HG03097 (cell line): ENCODE measurements around the gene PLPPR3.

Experiments used
- ATAC-seq: cut with Tn5 transposase; IDR thresholded peaks from one replicate; pipeline ENCODE4 v1.9.1; 2021; ENCODE audit not compliant: unreplicated experiment, low FRiP score

The PLPPR3 gene

GRCh38 chr19:799076-799881 lies 22.5 kb downstream of the PLPPR3 start:
- ATAC-seq: no peak

- ATAC-seq: no peak
These were observed 23.2 kb downstream of the PLPPR3 start for GRCh38 chr19:798415-799075.

GRCh38 chr19:797528-798414 lies 24.0 kb downstream of the PLPPR3 start:
- peak; percentile 35 for ATAC-seq

GRCh38 chr19:796692-797527 lies 24.8 kb downstream of the PLPPR3 start, which contains the start of gene PTBP1:
TSS of gene PTBP1 (plus strand) at chr19:797452. CDS start at chr19:797498, 46 bp downstream.
- ATAC-seq: peak; percentile 84

- no peak for ATAC-seq
These were observed 25.8 kb downstream of the PLPPR3 start for GRCh38 chr19:795691-796581.

GRCh38 chr19:795073-795611 lies 26.6 kb downstream of the PLPPR3 start:
- ATAC-seq: no peak

GRCh38 chr19:793806-794205 lies 27.9 kb downstream of the PLPPR3 start:
- no peak for ATAC-seq

- no peak for ATAC-seq
These were observed 29.4 kb downstream of the PLPPR3 start for GRCh38 chr19:792306-792885.

GRCh38 chr19:791567-792305 lies 30.0 kb downstream of the PLPPR3 start:
- no peak for ATAC-seq

- ATAC-seq: no peak
These were observed 30.7 kb downstream of the PLPPR3 start for GRCh38 chr19:791007-791566.

- no peak for ATAC-seq
These were observed 32.1 kb downstream of the PLPPR3 start for GRCh38 chr19:789701-790060.

GRCh38 chr19:788983-789700 lies 32.6 kb downstream of the PLPPR3 start:
- ATAC-seq: no peak

- ATAC-seq: no peak
These were observed 33.1 kb downstream of the PLPPR3 start for GRCh38 chr19:788686-788982.

GRCh38 chr19:787536-787935 lies 34.2 kb downstream of the PLPPR3 start:
- ATAC-seq: no peak

- no peak for ATAC-seq
These were observed 37.2 kb downstream of the PLPPR3 start for GRCh38 chr19:784541-784940.

GRCh38 chr19:782878-783668 lies 38.7 kb downstream of the PLPPR3 start:
- ATAC-seq: no peak
